DMS53 treated with DMSO at 0.1 percent for 48 hours (cell line): Measurements from ENCODE around the gene MLLT6.

Experiments used
- DNase-seq: peaks from one replicate; lab custom pipeline; 2025; ENCODE audit not compliant: unreplicated experiment; lab: John Stamatoyannopoulos, UW

The MLLT6 gene

DNA sequence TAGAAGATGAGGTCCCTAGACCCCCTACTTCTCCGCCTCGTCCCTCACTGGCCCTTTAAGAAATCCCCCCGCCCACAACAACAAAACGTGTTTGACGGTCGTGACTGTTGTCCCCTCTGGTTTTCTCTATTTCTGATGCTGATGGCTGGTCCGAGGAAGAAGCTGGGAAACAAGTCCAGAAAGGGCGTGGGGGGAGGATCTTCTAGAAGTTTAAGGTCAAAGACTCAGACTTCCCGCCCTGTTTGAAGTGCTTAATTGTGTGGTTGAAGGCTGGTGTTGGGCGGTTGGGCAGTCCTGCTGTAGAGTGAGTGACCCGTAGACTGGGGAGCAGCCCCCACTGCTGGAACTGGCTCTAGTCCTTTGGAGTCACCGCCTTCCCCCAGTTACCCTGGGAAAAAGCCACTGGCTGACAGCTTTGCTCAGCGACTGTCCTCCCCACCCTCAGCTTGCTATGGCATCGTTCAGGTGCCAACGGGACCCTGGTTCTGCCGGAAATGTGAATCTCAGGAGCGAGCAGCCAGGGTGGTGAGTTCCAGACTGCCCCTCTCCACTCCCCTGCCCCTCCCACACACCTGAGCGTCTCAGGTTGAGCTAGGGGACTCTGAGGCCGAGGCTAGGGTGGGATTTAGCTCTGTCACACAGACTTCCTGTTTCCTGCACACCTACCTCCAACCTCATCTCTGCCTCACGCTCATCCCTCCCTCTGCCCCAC lies 1.6 kb downstream of the MLLT6 start:
- DNase-seq = no peak

GRCh38 chr17:38707678-38708351 lies 2.7 kb downstream of the MLLT6 start:
- DNase-seq = no peak

- no peak for DNase-seq
These were observed 4.2 kb downstream of the MLLT6 start for GRCh38 chr17:38709104-38709820.

DNA sequence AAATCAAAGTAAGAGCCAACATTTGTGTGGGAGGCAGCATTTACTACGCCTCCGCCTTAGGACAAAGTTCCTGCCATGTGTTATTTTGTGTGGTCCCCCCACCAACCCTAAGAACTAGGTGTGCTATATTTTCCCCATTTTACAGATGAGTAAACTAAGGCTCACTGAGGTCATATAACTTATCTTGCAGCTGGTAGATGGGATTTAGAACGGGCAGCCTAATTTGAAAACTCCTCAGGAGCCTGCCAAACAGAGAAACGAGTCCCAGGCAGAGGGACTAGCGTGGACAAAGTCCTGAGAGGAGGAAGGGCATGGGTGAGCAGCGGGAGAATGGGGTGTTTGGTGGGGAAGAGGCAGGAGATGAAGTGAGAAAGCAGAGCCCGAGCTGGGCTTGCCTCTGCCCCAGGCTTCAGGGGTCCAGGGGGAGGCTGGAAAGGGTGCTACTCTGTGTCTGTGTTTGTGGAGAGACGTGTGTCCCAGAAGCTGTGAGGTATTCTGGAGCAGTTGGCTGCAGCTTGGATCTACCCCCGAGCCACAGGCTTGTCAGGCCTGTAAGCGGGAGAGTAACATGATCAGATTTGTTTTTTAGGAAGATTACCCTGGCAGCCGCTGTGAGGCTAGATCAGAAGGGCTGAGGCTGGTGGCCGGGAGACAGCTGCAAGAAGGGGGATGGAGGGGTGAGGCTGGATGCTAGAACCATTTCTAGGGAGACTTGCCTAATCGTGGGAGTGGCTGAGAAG lies 5.0 kb downstream of the MLLT6 start:
- DNase-seq = no peak

- DNase-seq = no peak
These were observed 5.5 kb downstream of the MLLT6 start for GRCh38 chr17:38710604-38710962.

- no peak for DNase-seq
These were observed 5.9 kb downstream of the MLLT6 start for GRCh38 chr17:38710985-38711384.

DNA sequence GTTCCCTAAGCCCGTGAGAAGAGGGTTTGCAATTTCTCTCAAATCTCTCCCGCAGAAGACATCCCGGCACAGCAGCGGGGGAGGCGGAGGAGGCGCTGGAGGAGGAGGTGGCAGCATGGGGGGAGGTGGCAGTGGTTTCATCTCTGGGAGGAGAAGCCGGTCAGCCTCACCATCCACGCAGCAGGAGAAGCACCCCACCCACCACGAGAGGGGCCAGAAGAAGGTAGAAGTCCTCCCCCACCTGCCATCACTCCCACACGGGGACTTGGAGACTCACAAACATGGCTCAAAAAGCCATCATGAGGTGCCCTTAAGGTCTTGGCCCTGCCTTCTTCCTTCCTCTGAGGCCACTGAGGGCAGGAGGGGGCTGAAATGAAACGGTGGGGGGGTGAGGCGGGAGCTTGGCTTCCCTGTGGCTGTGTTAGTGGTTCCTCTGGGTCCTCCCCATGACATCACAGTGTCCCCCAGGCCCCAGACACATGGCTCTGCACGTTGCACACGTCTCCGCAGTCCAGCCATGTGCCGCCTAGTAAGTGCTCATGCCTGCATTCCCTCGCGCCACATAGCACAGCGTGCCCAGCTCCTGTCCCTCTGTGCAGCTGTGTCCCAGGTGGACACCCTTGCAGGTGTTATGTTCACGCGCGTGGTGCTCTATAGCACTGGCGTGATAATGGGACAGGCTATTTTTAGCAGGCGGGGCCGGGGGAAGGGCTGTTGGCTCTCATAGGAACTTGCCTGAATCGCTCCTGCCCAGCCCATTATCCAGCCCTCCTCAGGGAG lies 6.9 kb downstream of the MLLT6 start:
- no peak for DNase-seq

DNA sequence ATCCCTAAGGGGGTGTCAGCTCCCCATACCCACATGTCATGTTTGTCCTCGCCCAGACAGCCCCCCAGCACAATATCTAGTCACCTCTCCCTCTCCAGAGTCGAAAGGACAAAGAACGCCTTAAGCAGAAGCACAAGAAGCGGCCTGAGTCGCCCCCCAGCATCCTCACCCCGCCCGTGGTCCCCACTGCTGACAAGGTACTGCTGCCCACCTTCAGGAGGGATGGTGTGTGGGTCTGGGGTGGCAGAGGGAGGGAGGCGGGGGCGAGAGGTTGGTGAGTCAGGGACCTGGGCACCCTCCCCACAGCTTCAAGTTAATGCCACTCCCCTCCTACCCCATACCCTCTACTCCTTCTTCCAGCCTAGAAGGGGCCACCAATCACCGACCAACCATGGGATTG lies 7.5 kb downstream of the MLLT6 start:
- no peak for DNase-seq

- no peak for DNase-seq
These were observed 8.5 kb downstream of the MLLT6 start for GRCh38 chr17:38713456-38714075.

GRCh38 chr17:38715216-38715943 lies 10.3 kb downstream of the MLLT6 start:
- no peak for DNase-seq

DNA sequence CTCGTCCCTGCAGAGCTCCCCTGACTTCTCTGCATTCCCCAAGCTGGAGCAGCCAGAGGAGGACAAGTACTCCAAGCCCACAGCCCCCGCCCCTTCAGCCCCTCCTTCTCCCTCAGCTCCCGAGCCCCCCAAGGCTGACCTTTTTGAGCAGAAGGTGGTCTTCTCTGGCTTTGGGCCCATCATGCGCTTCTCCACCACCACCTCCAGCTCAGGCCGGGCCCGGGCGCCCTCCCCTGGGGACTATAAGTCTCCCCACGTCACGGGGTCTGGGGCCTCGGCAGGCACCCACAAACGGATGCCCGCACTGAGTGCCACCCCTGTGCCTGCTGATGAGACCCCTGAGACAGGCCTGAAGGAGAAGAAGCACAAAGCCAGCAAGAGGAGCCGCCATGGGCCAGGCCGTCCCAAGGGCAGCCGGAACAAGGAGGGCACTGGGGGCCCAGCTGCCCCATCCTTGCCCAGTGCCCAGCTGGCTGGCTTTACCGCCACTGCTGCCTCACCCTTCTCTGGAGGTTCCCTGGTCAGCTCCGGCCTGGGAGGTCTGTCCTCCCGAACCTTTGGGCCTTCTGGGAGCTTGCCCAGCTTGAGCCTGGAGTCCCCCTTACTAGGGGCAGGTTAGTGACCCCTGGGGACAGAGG lies 11.4 kb downstream of the MLLT6 start:
- DNase-seq = no peak

DNA sequence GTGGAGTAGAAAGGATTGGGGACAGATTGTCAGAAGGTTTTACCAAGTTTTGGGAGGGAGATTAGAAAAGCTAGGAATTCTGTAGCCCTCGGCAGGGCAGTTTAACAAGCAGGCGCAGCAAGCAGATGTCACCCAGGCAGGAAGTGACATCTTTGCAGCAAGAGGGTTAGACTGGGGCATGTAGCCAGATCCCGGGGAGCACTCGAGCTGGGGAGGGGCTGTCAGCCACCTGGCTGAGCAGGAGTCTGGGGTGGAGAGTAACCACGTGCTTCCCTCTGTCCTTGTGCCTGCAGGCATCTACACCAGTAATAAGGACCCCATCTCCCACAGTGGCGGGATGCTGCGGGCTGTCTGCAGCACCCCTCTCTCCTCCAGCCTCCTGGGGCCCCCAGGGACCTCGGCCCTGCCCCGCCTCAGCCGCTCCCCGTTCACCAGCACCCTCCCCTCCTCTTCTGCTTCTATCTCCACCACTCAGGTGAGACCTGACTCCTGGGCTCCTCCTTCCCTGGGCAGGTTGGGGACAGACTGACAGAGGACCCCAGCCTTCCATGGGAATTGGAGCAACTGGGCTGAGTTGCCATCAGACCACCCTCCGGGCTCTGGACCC lies 12.2 kb downstream of the MLLT6 start:
- no peak for DNase-seq

DNA sequence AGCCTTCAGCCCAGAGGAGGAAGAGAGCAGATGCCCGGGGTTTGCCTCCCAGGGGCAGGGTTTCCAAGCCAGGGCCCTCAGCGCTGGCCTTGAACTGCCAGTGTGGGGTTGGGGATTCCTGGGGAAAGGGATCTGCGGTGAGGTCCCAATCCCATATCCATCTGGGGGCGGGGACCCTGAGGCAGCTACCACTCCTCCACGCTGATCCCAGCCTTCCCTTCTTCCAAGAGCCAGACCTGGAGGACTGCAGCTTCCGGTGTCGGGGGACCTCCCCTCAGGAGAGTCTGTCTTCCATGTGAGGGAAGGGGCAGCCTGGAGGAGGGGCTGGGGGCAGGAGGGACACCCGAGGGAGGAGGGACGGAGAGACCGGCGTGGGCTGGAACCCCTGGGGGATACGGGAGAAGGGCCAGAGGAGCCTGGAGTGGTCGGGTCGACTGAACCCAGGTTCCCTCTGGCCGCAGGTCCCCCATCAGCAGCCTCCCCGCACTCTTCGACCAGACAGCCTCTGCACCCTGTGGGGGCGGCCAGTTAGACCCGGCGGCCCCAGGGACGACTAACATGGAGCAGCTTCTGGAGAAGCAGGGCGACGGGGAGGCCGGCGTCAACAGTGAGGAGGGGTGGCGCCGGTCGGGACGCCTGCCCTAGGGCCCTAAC lies 14.3 kb downstream of the MLLT6 start:
- DNase-seq = no peak

DNA sequence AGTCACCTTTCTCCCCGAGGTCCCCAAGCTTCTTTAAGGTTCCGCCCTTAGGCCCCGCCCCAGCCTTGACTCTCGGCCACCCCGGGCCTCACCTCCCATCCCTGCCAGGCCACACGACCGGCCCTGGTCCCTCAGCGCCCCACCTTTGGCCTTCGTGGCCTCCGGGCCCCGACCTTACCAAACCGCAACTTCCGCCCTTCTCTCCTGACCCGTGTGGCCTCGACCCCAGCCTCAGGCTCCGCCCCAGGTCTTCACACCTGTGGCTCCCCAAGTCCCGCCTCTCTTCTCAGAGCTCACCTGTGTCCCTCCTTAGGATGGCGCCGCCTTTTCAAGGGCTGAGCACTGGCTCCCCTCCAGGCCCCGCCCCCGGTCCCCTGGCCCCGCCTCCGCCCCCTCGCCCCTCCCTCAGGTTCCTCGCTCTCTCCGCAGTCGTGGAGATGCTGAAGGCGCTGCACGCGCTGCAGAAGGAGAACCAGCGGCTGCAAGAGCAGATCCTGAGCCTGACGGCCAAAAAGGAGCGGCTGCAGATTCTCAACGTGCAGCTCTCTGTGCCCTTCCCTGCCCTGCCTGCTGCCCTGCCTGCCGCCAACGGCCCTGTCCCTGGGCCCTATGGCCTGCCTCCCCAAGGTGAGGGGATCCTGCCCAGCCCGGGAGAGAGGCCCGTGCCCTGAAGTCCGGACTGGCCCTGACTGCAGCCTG lies 15.0 kb downstream of the MLLT6 start:
- DNase-seq = no peak

- DNase-seq = no peak
These were observed 15.9 kb downstream of the MLLT6 start for GRCh38 chr17:38720941-38721340.

DNA sequence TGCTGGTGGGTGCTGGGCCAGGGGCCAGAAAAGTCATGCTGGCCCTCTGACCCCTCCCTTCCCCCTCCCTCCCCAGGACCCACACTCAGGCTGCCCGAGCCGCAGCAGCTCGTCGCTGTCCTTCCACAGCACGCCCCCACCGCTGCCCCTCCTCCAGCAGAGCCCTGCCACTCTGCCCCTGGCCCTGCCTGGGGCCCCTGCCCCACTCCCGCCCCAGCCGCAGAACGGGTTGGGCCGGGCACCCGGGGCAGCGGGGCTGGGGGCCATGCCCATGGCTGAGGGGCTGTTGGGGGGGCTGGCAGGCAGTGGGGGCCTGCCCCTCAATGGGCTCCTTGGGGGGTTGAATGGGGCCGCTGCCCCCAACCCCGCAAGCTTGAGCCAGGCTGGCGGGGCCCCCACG lies 16.7 kb downstream of the MLLT6 start:
- DNase-seq = no peak

GRCh38 chr17:38724337-38724988 lies 19.4 kb downstream of the MLLT6 start:
- no peak for DNase-seq
